Stimulated activated CD8-positive, alpha-beta memory T cell treated with anti-CD3 and anti-CD28 coated beads, Interleukin-2, amount 100 ng/mL, for 1 hour (primary cell): Measurements from ENCODE around the gene KCNN3.

Experiments
- DNase-seq, 2 donors: peaks; one replicate each; pipeline ENCODE4 v3.0.0-alpha.2; 2020; ENCODE audit warnings: low read depth in 2 of 2

Gene KCNN3

GRCh38 chr1:154880671-154881070 is 10.6 kb upstream of the KCNN3 start:
- no peak for DNase-seq

GRCh38 chr1:154879038-154879421 is 8.9 kb upstream of the KCNN3 start:
- no peak for DNase-seq

GRCh38 chr1:154878371-154879037 is 8.4 kb upstream of the KCNN3 start:
- DNase-seq = peak; percentile 47

- DNase-seq = no peak
Observed at GRCh38 chr1:154877370-154877974, 7.4 kb upstream of the KCNN3 start.

- no peak for DNase-seq
Observed at GRCh38 chr1:154876842-154877369, 6.8 kb upstream of the KCNN3 start.

- no peak for DNase-seq
Observed at GRCh38 chr1:154874465-154874864, 4.4 kb upstream of the KCNN3 start.

- DNase-seq = no peak
Observed at GRCh38 chr1:154873321-154873950, 3.4 kb upstream of the KCNN3 start.

- DNase-seq = no peak
Observed at GRCh38 chr1:154871374-154871773, 1.3 kb upstream of the KCNN3 start.

- no peak for DNase-seq
Observed at GRCh38 chr1:154870734-154871133, 653 bp upstream of the KCNN3 start.

- no peak for DNase-seq
Observed at GRCh38 chr1:154869351-154870114, 548 bp downstream of the KCNN3 start.

- no peak for DNase-seq
Observed at GRCh38 chr1:154867841-154868605, 2.1 kb downstream of the KCNN3 start.

- DNase-seq = no peak
Observed at GRCh38 chr1:154867064-154867825, 2.8 kb downstream of the KCNN3 start.

GRCh38 chr1:154866257-154867063 is 3.6 kb downstream of the KCNN3 start:
- no peak for DNase-seq

GRCh38 chr1:154865442-154866256 is 4.4 kb downstream of the KCNN3 start:
- no peak for DNase-seq

- no peak for DNase-seq
Observed at GRCh38 chr1:154864189-154864975, 5.7 kb downstream of the KCNN3 start.

GRCh38 chr1:154863315-154864174 is 6.5 kb downstream of the KCNN3 start:
- no peak for DNase-seq

- DNase-seq = no peak
Observed at GRCh38 chr1:154862907-154863306, 7.2 kb downstream of the KCNN3 start.
